ENCODE measurements around the gene ARHGAP42.
"Not testable (repeated sequence)": the region's sequence is repeated elsewhere in the genome, so short reads cannot be mapped to it uniquely, and the experiment has no call there.

The ARHGAP42 gene

DNA sequence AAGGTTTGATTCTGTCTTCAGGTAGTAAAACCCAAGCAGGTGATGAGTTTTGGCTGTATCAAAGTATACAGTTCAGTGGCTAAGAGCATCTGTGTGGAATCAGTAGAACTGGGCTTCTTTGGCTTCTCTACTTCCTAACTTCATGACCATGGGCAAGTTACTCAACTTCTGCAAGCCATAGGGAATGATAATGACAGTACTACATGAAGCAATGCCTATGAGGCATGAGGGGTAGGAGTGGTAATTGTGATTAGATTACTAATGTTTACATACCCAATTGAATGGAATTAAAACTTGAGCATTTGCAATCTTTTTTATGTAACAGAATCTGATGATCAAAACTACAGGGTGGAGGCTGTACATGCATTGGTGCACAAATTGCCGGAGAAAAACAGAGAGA lies 278.3 kb downstream of the ARHGAP42 start:
- DNase-seq (ENCODE audit: low read depth): no peak

DNA sequence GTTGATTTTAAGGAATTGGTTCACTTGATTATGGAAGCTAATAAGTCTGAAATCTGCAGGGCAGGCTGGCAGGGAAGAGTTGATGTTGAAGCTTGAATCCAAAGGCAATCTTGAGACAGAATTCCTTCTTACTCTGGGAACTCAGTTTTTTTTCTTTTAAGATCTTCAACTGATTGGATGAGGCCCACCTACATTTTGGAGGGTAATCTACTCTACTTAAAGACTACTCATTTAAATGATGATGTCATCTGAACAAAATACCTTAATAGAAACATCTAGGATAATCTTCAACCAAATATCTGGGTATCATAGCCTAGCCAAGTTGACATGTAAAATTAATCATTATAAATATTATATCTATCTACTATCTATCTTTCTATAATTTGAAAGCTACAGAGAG lies 279.3 kb downstream of the ARHGAP42 start:
- DNase-seq (ENCODE audit: low read depth): no peak

DNA sequence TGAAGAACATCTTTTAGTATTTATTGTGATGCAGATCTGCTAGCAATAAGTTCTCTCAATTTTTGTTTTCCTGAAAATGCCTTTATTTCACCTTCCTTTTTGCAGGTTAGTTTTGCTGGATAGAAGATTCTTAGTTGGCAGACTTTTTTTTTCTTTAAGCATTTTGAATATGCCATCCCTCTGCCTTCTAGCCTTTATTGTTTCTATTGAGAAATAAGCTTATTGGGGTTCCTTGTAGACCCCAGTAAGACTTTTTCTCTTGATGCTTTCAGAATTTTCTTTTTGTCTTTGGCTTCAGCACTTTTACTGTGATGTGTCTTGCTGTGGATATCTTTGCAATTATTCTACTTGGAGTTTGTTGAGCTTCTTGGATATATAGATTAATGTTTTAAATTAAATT lies 281.9 kb downstream of the ARHGAP42 start:
- no peak for DNase-seq (ENCODE audit: low read depth)

DNA sequence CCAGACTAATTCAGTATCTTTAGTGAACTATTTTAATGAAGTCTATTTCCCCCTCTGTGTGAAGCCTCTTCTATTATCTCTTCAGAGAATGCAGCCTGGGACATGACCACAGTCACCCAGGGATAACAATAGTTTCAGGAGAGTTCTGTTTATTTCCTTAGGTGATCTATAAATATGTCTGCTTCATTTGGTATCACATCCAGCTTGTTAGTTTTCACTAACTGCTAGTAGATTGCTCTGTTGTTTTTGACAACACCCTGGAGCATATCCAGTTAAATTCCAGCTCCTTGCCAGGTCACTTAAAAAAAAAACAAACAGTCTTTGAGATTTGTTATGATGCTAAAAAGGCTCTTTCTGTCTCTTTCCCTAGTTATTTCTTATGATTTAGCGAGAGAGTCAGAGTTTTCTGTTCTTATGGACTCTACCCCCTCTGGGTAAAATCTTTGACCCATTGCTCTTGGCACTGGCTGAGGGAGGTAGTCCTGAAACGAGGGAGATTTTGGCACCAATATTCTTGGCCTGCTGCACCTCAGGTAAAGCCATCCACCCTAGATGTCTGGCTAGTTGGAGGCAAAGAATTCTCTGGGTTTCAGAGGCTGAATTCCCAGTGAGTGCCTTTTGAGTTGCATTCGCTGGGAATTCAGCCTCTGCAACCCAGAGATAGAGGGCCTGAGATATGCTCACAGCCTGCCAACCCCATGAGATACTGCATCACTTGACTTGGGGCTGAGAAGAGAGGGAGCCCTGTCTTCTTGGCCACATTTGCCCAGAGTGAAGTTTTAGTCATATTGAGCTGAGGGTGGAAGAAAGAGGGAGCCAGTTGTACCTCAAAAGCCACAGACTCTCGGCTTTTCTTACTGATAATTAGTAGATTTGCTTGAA lies 283.4 kb downstream of the ARHGAP42 start:
- DNase-seq (ENCODE audit: low read depth): no peak

DNA sequence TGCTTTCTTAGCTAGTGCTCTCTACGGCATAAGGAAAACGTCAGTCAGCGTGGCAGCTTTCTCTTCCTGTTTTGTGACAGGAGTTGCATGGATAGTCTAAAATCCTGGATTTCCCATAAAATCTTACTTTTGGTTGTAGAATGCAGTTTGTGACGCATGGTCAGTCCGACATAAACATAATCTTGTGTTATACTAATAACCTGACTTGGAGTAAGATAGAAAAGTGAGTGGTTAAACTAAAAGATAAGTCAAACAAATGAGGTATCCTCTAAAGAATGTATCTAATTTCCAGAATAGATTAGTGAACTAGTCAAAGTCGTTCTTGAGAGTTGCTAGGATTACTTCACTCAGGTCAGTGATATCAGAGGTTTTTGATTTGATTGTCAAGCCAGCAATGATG lies 285.0 kb downstream of the ARHGAP42 start:
- DNase-seq (ENCODE audit: low read depth): no peak

DNA sequence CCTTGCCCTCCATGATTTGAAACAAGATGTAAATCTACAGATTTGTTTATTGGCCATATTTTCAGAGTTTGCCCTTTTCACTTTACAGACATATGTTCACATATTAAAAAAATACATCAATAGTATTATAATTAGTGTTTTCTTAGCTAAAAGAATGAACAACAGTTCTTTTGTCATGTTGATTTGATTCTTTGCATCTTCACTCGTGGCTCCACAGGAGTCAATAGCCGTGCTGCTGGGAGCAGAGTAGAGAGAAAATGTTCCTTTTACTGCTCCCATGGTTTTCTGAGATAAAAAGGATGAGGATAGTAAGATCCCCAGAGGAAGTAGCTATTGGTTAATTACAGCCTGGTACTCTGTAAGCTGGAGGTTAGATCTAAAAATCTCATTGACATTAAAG lies 291.4 kb downstream of the ARHGAP42 start:
- DNase-seq (ENCODE audit: low read depth): no peak

DNA sequence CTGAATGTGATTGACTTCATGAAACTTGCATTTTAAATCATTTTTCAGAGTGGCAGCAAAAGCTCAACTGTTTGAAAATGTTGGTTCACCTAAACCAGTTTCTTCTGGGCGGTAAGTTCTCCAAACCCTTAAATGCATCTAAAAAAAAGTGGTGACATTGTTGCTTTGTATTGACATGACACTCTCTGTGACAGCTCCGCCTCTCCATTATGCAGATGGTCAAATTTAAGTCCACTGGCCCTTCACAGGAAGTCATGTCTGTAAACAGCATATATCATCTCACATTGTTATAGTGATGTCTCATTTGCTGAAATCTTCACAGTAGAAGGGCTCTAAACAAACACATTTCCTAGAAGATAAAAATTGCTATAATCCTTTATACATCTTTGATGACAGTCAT lies 291.9 kb downstream of the ARHGAP42 start:
- DNase-seq (ENCODE audit: low read depth): no peak

DNA sequence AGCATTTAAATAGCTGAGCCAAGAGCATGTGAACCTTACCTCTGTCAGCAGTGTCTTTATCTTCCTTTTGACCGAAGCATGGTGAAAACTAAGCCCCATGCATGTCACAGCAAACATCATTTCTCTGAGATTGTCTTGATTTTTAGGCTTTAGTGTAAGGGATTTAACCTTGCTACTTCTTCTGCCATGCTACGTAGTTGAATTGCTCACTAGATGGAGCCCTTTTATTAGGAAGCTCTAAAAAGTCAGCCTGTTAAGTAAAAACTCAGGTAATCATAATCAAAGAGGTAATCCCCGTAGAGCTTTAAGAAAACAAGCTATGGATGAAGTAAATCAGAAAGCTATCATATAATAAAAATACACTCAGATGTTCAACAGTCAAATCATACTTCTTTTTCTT lies 293.1 kb downstream of the ARHGAP42 start:
- no peak for DNase-seq (ENCODE audit: low read depth)

DNA sequence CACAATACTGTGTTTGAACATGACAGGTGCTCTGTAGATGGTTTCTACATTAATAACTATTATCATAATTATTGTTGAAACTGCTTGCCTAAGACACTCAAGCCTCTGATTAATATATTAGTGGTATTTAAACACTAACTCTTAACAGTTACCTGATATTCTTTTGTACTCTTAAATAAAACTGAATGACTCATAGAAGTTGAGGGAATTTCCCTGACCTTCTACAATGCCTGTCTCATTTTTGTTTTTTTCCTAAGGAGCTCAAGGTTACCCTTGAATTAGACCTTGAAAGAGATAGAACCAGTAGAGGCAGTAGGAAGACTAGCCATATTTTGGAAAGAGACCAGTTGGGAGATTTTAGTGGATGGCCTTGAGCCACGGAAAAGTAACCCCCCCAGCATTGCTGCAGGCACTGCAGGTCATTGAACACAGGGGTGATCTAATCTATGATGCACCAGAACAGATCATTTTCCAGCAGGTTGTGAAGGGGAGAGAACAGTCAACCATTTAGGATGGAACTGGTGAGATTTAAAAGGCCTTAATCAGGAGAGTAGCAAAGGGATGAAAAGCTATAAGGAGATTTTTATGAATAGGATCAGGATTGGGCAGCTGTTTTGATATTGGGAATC lies 294.2 kb downstream of the ARHGAP42 start:
- DNase-seq (ENCODE audit: low read depth): no peak

DNA sequence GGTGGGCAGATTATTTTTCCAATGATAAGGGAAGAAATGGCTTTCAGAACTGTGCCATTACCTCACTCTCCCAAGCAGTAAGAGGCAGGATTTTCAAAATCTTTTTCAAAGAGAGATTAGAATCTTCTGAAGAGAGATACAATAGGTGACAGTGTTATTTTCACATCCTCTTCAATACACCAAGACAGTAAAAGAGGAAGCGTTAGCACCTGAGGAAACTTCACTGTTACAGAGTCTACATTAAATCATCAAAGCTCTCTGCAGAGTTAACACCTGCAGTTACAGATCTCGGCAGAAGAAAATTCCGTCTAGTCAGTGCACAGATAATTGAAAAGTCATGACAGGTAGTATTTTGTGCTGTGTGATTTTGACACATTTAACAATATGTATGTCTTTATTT lies 297.6 kb downstream of the ARHGAP42 start:
- DNase-seq (ENCODE audit: low read depth): no peak

DNA sequence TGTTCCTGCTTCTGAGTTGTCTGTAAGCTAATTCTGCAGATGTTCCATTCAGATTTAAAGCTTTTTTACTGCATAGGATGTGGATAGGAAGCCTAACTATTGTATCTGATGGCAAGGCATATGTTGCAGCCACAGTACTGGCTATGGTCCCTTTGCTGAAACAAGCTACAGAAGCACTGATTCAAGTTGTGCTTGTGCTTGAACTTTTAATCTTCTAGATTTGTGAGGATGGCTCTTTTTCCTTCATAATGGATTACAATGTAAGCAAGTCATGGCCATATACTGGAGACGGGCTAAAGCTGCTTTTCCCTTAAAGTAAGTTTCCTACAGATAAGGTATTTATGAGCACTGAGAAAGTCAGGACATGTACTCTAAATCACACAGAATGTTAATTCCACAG lies 303.8 kb downstream of the ARHGAP42 start:
- DNase-seq (ENCODE audit: low read depth): no peak

DNA sequence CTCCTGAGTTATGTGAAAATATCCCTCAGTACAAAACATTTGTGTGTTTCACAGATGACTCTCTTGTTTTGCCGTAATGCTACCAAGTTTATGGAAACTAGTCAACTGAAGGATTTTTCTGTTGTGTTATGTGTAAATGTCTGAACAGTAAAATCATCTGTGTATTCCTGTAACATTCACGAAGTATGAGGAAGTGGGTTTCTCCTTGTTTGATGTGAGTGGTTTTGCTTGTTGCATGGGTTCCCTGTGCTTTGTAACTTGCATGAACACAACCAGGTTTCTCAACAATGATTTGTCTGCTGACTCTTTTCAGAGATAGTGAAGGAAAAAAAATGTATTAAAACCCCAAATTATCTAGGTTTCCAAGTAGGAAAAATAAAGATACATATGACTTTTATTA lies 304.5 kb downstream of the ARHGAP42 start:
- no peak for DNase-seq (ENCODE audit: low read depth)

DNA sequence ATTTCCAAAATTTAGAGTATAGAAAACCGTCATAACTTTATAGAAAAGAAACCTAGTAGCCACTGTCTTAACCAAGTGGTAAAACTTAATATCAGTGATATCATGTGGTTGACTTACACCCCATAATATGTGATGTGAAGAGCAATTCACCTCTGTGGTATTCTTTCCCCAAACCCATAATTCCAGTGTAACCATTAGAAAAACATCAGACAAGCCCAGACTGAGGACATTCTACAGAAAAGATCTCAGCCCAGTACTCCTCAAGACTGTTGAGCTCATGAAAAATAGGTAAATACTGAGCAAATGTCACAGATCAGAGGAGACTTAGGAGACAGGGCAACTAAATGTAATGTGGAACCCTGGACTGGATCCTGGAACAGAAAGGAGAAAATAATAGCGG lies 307.9 kb downstream of the ARHGAP42 start:
- no peak for DNase-seq (ENCODE audit: low read depth)

DNA sequence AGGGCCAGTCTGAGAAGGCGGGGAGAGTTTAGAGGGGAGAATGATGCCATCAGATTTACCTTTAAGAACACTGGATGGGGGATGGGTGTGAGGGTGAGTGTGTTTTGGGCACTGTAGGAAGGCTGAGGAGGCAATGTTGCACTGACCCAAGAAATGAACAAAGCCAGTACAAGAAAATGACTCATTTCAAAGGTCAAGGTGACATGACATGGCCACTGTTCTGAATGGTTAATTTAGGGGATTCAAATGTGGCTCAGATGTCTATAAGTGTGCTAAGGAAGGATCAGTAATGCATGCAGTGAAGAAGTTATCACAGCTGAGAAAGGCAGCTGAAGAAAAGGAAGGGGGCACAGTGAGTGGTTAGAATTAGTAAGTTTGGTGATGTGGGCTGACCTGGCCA lies 312.7 kb downstream of the ARHGAP42 start:
- DNase-seq (ENCODE audit: low read depth): no peak

DNA sequence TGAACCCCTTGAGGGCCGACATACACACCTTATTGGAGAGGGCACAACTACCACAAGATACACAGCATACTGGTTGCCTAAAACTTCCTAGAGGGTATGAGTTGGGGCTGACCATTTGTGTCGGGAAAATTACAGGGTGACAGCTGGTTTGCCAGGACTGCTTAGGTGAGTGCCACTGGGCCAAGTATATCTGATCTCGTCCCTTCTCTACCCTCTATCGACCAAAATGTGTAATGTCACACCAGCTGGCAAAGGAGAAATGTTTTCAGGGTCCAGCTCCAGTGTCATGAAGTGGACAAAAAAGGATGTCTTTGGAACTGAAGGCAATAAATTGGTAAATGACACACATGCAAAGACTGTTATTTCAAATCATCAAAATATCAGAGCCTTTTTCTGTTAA lies 316.4 kb downstream of the ARHGAP42 start:
- no peak for DNase-seq (ENCODE audit: low read depth)

DNA sequence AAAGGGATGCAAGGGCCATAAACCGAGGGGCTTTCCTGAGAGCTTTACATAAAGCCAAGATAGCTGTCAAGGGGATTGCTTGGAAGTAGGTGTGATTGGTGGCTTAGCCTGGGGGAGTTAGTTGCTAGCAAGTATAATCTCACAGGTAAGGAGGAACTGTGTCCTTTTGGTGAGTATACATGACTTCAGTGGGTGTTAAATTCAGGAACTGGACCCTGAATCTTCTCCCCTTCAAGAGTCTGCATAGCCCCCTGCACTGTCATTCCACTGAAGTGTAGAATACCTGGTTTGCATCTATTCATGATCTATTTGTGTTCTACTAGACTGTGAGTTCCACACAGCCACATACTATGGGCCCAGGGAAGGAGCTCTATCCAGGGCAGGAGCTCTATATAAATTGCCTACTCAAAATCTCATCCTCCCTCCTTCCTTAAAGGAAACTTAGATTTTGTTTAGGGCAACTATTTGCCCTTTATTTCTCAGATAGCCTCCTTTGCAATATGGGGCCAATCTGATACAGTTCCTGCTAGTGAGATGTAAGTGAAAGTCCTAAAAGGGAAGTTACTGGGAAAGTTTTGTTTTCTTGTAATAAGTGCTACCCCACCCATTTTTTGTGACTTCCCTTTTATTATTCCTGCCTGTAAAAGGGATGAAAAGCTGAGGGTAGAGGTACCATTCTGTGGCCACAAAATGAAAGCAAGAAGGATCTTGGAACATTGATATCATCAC lies 322.0 kb downstream of the ARHGAP42 start:
- DNase-seq (ENCODE audit: low read depth): no peak

DNA sequence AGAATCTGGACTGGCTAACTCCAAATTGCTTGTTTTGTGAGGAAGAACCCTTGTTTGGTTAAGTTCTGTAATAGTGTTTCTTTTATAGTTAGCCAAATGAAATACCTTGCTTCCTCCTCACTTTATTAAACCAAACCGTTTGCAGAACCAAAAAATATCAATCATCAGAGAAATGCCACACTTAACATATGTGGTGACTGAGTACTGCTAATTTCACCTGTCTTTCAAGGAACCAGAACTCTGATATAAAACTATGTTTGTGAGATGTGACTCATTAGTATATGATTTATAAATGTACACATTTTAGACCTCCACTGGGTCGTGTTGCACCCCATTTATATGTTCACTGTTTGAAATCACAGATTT lies 322.6 kb downstream of the ARHGAP42 start:
- DNase-seq (ENCODE audit: low read depth): no peak

DNA sequence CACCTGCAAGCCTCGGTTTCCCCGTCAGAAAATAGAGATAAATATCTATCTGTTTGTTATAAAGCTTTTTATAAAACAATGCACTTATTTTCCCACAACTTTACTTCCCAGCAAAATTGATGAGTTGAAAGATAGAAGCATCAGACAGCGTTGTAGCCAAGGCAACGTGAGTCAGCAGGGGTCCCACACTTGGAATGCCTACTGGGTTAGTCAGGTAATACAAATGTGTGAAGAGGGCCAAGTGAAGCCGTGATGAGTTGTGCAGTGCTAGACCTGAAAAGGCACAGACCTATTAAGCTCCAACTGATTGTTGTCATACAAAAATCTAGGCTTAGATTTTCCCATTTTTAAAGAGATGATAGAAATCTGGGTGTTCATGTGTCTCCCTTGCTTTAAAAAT lies 323.8 kb downstream of the ARHGAP42 start:
- no peak for DNase-seq (ENCODE audit: low read depth)

DNA sequence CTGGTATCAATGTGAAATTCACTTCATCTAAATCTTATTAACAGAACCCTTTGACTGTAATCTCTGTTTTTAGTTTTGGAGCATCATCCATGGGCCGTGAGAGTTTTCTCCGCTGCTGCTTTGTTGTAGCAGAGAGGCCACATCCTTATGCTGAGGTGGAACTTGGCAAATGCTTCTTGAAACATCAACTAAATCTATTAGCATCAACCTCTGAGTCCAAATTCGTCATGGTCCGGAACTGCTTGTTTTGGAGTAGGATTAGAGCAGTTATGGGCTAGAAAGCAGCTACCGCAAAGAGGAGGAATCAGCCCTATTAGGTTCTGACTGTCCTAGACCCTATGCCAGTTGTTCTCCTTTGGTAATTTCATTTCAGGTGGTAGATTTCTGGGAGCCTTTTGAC lies 324.8 kb downstream of the ARHGAP42 start:
- no peak for DNase-seq (ENCODE audit: low read depth)

DNA sequence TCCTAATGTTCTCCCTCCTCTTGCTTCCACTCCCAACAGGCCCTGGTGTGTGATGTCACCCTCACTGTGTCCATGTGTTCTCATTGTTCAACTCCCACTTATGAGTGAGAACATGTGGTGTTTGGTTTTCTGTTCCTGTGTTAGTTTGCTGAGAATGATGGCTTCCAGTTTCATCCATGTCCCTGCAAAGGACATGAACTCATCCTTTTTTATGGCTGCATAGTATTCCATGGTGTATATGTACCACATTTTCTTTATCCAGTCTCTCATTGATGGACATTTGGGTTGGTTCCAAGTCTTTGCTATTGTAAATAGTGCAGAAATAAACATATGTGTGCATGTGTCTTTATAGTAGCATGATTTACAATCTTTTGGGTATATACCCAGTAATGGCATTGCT lies 326.6 kb downstream of the ARHGAP42 start:
- DNase-seq (ENCODE audit: low read depth): not testable (repeated sequence)

DNA sequence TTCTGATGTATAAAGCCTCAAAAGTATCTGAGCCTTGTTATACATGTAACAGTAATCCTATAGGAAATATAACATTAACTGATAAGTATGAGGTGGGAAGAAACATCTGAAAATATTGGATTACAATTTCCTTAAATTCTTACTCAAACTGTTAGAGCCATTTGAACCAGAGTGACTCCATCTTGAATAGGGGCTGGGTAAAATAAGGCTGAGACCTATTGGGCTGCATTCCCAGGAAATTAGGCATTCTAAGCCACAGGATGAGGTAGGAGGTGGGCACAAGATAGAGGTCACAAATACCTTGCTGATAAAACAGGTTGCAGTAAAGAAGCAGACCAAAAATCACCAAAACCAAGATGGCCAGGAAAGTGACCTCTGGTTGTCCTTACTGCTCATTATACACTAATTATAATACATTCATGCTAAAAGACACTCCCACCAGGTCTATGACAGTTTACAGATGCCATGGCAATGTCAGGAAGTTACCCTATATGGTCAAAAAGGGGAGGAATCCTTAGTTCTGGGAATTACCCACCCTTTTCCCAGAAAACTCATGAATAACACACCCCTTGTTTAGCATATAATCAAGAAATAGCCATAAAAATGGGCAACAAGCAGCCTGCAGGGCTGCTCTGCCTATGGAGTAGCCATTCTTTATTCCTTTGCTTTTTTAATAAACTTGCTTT lies 327.7 kb downstream of the ARHGAP42 start:
- no peak for DNase-seq (ENCODE audit: low read depth)

DNA sequence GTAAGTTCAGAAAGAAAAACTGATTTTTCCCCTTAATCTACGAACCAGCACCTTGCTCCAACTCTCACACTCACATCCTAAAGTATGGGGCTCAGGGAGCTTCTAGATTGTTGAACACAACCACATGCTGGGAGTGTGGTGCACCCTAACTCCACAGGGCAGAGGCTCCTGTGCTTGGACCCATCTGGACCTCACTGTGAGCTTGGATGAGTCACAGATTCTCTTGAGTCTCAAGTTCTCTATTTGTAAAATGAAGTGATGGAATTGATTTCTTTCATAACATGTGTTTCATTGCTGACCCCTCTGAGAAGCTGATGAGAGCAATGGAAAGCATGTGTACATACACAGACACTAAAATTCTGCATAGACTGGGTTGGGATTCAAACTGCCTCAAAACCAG lies 332.8 kb downstream of the ARHGAP42 start:
- no peak for DNase-seq (ENCODE audit: low read depth)

DNA sequence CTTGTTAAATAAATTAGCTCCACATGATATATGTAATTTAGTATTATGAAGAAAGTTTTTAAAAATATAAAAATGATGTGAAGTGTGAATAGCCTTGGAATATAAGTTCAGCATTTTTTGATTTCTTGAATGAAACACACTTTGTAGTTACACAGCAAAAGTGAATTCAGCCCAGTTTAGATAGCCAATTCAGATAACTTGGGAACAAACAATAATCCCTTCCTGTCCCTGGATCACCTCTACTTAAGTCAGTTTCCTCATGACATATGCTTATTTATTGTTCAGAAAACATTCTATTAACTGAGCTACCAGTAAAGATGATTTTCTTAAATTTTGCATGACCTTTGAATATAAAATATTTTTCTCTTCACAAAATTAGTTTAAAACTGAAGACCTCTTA lies 335.2 kb downstream of the ARHGAP42 start:
- DNase-seq (ENCODE audit: low read depth): no peak

Measured in T follicular helper cell (primary cell).